ENCODE results near the gene PI4K2A.

DNA sequence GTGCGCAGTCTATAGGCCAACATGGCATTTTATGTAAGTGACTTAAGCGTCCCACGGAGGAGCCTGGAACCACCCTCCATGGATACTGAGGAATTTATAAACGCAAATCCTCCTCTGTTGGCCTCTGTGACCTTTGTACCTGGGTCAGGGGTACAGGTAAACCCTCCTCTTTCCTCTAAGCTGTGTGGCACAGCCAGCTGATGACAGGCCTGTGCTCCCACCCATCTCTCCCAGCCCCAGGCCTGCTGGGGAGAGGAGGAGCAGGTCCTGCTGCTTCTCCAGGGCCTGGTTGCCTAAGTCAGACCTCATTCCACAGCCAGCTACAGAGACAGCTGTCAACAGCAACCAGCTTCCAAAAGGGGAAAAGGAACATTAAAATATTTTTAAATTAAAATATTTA, 41.6 kb downstream of the PI4K2A start:
- TF ChIP-seq, protein P1, sequence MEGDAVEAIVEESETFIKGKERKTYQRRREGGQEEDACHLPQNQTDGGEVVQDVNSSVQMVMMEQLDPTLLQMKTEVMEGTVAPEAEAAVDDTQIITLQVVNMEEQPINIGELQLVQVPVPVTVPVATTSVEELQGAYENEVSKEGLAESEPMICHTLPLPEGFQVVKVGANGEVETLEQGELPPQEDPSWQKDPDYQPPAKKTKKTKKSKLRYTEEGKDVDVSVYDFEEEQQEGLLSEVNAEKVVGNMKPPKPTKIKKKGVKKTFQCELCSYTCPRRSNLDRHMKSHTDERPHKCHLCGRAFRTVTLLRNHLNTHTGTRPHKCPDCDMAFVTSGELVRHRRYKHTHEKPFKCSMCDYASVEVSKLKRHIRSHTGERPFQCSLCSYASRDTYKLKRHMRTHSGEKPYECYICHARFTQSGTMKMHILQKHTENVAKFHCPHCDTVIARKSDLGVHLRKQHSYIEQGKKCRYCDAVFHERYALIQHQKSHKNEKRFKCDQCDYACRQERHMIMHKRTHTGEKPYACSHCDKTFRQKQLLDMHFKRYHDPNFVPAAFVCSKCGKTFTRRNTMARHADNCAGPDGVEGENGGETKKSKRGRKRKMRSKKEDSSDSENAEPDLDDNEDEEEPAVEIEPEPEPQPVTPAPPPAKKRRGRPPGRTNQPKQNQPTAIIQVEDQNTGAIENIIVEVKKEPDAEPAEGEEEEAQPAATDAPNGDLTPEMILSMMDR (IDR thresholded peaks at IDR 0.05), result no peak
- no peak for TF ChIP-seq POLR2AphosphoS5 (IDR thresholded peaks at IDR 0.05)
- TF ChIP-seq POLR2A (IDR thresholded peaks at IDR 0.05), result no peak

Data from gastroesophageal sphincter (tissue), 3 donors.